Neutrophil (primary cell): ENCODE results near the gene BIRC3.

Experiments
- H3K27ac ChIP-seq: fragments of 200-600 bp; sonication (generic); 2 replicates; pipeline ENCODE4 v1.5.1; 2016; ENCODE audit warnings: mild to moderate bottlenecking, moderate library complexity
- H3K27me3 ChIP-seq: fragments of 200-600 bp; sonication (generic); 2 replicates; pipeline ENCODE4 v1.6.0; 2016; ENCODE audit warnings: mild to moderate bottlenecking
- H3K36me3 ChIP-seq: fragments of 200-600 bp; sonication (generic); 2 replicates; pipeline ENCODE4 v1.5.1; 2017
- H3K4me1 ChIP-seq, 2 experiments: fragments of 200-600 bp in 1 of 2; sonication (generic) in 1 of 2; 1 replicate in 1 of 2; 2 replicates in 1 of 2; pipeline versions ENCODE4 v1.5.1 to v1.6.1; 2013 to 2016; ENCODE audit warnings: low read depth in 1 of 2, low read length in 1 of 2, mild to moderate bottlenecking in 1 of 2, moderate library complexity in 1 of 2; ENCODE audit not compliant: control insufficient read depth in 1 of 2, insufficient read depth in 1 of 2
- H3K4me3 ChIP-seq, 2 experiments: fragments of 200-600 bp in 1 of 2; sonication (generic) in 1 of 2; 1 replicate in 1 of 2; 2 replicates in 1 of 2; pipeline ENCODE4 v1.5.1; 2013 to 2016; ENCODE audit warnings: low read depth in 1 of 2, low read length in 1 of 2, mild to moderate bottlenecking in 1 of 2, moderate library complexity in 1 of 2
- H3K9me3 ChIP-seq: fragments of 200-600 bp; sonication (generic); 2 replicates; pipeline ENCODE4 v1.5.1; 2016
- CTCF ChIP-seq: fragments of 200-600 bp; sonication (generic); IDR thresholded peaks from 2 replicates; pipeline ENCODE4 v1.5.1; 2016; ENCODE audit warnings: antibody characterized with exemption

BIRC3 gene

GRCh38 chr11:102317099-102317767 lies at the start of gene BIRC3:
Gene BIRC3, plus strand, starts transcription at chr11:102317484. Its CDS starts 7,026 bp downstream, at chr11:102324510.
- H3K4me1 ChIP-seq, result peaks cover 23 to 28% of the 10 kb centered on the region in 2 experiments
- peak; percentile 68 for TF ChIP-seq CTCF

GRCh38 chr11:102267609-102268008 lies 49.7 kb upstream of the BIRC3 start:
- no peaks in the 10 kb centered on the region for H3K36me3 ChIP-seq
- H3K4me3 ChIP-seq, result no peak overlapping the region
- peaks cover 0 to 6% of the 10 kb centered on the region in 2 experiments for H3K4me1 ChIP-seq
- TF ChIP-seq CTCF, result no peak
- H3K27ac ChIP-seq, result no peak overlapping the region
- peaks cover 72% of the 10 kb centered on the region for H3K27me3 ChIP-seq
- H3K9me3 ChIP-seq, result no peaks in the 10 kb centered on the region

More at GRCh38 chr11:102317099-102317767, at the start of gene BIRC3:
- Histone ChIP-seq H3K27ac (peak within 1 kb of the TSS; percentile 59), H3K27me3 (no peaks in the 10 kb centered on the region), H3K36me3 (no peaks in the 10 kb centered on the region), H3K9me3 (no peaks in the 10 kb centered on the region), H3K4me3 (peak within 1 kb of the TSS; percentile 59 to 60)

DNA sequence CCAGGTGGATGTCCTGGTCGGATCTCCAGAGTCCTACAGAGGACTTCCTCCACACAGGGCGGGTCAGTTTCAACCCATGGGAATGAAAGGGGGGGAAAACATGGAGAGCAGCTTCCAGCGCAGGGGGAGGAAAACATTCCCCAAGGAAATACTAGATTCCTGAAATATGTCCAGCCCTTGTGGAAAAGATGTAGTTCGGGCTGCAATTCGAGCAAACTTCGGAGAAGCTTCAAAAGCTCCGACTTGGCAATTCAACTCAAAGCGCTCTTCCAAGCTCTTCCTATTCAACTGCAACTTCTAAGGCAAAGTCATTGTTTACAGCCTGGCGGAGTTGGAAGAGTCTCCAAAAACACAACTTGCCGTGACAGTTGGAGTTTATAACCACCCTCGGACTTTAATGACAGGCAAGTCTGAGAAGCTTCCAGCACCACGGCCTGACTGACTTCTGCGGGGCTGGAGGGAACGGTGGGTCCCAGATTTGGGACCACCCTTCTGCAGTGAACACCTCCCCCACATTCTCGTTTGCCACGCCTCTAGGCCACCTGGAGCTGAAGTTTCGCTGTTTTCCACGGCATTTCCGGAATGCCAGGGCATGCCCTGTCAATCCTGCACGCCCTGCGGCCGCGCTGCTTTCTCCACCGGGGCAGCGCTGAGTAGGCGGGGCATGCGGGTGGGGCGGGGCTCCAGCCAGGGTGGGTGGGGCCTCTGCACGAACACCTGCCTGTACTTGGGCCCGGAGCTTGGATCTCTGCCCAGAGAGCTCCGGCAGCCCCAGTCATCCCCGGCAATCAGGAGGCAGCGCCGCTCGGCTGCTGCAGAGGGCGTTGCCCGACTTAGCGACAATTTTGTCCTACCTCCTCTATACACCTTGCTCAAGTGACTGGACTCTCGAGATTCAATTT lies 49.0 kb upstream of the BIRC3 start:
- H3K4me1 ChIP-seq, result peaks cover 0 to 6% of the 10 kb centered on the region in 2 experiments

DNA sequence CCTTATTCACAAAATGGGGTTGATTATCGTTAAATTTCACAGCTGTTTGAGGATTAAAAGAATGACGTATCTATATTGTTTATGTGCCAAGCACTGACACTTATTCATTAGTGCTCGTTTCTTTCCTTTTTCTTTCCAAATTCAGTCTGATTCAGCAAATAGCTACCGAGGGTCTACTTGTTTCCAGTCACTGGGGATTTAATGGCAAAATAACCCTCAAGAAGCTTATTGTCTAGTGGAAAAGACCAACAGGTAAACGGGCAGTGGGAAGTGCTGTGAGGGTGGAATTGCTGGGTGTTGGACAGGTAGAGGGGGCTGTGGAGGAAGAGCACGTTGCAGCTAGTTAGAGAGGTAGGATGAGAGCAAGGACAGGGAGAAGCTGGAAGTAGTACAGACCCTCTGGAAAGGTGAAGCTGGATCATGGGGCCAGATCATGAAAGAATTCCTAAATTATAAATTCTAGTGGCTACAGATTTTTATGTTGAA lies 48.3 kb upstream of the BIRC3 start:
- Histone ChIP-seq H3K27ac (no peak overlapping the region), H3K9me3 (no peaks in the 10 kb centered on the region), H3K27me3 (peaks cover 81% of the 10 kb centered on the region), H3K4me3 (peak overlapping the region in 1 of 2 experiments; percentile 29), H3K4me1 (peaks cover 0 to 6% of the 10 kb centered on the region in 2 experiments), H3K36me3 (no peaks in the 10 kb centered on the region)
- no peak for TF ChIP-seq CTCF

More for the DNA sequence above, 49.0 kb upstream of the BIRC3 start:
- no peaks in the 10 kb centered on the region for H3K36me3 ChIP-seq
- peaks cover 74% of the 10 kb centered on the region for H3K27me3 ChIP-seq
- H3K4me3 ChIP-seq, result peak overlapping the region in 1 of 2 experiments; percentile 29
- no peak for TF ChIP-seq CTCF
- H3K27ac ChIP-seq, result no peak overlapping the region
- no peaks in the 10 kb centered on the region for H3K9me3 ChIP-seq

- Histone ChIP-seq H3K27ac (no peak overlapping the region), H3K4me3 (no peak overlapping the region), H3K4me1 (peaks cover 0 to 6% of the 10 kb centered on the region in 2 experiments), H3K36me3 (no peaks in the 10 kb centered on the region), H3K27me3 (peaks cover 87% of the 10 kb centered on the region), H3K9me3 (no peaks in the 10 kb centered on the region)
- TF ChIP-seq CTCF, result no peak
These were observed 47.4 kb upstream of the BIRC3 start for GRCh38 chr11:102269927-102270326.
